ENCODE data around the gene TRAPPC12.
"Not testable (repeated sequence)": the region's sequence is repeated elsewhere in the genome, so short reads cannot be mapped to it uniquely, and the experiment has no call there.

Gene TRAPPC12

DNA sequence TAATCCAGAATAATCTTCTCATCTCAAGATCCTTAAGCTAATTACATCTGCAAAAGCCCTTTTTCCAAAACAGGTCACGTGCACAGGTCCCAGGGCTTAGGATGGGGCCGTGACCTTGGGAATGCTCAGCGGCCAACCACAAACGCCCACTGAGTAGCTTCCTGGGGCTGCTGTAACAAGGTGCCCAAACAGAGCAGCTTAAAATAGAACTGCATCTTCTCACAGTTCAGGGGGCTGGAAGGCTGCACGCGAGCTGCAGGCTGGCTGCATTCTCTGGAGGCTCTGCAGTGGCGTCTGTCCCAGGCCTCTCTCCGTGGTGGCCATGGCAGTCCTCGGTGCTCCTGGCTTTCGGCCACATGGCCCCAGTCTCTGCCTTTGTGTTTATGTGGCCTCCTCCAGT is 107.9 kb downstream of the TRAPPC12 start:
- no peak overlapping the region for H3K4me3 ChIP-seq (ENCODE audit: low read depth, low read length)
- no peaks in the 10 kb centered on the region for H3K27me3 ChIP-seq (ENCODE audit: control insufficient read depth, insufficient read depth, low read length)
- H3K4me1 ChIP-seq (ENCODE audit: control insufficient read depth, insufficient read depth, low read length) = no peaks in the 10 kb centered on the region
- no peaks in the 10 kb centered on the region; the same call in 1 of the 2 replicates for H3K36me3 ChIP-seq (ENCODE audit: control insufficient read depth, insufficient read depth, low read length)
- no peak overlapping the region for H3K27ac ChIP-seq (ENCODE audit: low read depth, low read length)
- H3K9ac ChIP-seq (ENCODE audit: low read length) = no peak overlapping the region
- peaks cover 8% of the 10 kb centered on the region for H3K9me3 ChIP-seq (ENCODE audit: control insufficient read depth, insufficient read depth, low read depth, low read length)

DNA sequence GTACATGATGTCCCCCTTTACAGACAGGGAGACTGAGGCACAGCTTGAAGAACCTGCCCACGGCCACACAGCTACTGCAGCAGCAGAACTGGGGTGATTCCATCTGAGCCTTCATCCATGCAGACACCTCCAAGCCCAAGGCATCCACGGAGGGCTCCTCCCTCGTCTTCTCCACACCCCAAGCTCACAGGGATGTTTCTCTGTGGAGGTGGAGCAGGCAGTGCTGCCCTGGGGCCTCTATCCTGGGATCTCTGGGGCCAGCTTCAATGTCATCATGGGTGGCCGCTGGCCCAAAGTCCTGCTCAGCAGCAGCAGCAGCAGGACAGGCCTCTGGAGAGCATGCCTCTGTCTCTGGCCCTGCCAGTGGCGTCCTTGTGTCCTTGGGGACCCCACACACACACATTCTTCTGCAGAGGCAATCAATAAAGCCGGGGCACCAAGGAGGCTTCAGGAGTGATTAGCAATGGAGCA is 108.6 kb downstream of the TRAPPC12 start:
- Histone ChIP-seq H3K27me3 (ENCODE audit: control insufficient read depth, insufficient read depth, low read length) (no peaks in the 10 kb centered on the region), H3K4me3 (ENCODE audit: low read depth, low read length) (no peak overlapping the region), H3K9me3 (ENCODE audit: control insufficient read depth, insufficient read depth, low read depth, low read length) (peaks cover 8% of the 10 kb centered on the region), H3K9ac (ENCODE audit: low read length) (no peak overlapping the region), H3K36me3 (ENCODE audit: control insufficient read depth, insufficient read depth, low read length) (no peaks in the 10 kb centered on the region; the same call in 1 of the 2 replicates), H3K27ac (ENCODE audit: low read depth, low read length) (no peak overlapping the region), H3K4me1 (ENCODE audit: control insufficient read depth, insufficient read depth, low read length) (peaks cover 2% of the 10 kb centered on the region; the same call in 1 of the 2 replicates)

DNA sequence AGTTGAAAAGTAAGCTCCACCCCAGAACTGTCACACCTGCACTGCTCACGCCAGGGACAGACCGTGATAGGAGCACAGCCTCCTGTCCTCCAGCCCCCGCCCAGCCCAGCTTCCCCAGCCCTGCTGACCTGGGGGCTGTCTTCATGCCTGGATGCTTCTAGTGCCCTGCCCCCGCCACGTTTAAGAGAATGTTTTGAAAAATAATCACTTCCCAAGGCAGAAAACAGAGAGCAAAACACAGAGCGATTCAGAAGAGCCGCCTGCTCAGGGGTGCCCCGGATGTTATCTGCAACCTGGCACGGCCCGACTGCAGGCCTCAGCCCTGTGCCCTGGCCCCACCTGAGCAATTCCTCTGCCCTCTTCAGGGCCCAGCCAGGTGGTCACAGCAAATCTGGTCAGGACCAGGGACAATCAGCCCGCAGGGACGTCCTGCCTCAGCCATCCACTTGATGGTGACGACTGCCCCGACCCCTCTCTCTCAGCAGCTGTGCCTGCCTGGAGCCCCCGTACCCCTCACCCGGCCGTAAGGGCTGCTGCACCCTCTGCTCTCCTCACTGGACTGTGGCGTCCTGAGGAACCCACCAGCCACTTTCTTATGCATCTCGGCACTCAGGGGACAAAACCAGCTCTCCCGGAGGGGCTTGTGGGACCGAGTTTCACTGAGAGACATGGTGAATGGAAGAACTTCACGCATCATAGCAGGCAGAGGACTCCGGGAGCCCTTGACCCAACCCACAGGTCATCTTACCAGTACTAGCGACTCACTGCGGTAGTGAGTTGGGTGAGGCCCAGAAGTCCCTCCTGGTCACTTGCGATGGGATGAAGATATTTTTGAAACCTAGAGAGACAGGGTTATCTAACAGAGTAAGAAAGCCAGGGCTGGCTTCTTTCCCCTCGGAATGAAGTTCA is 109.6 kb downstream of the TRAPPC12 start:
- no peaks in the 10 kb centered on the region for H3K27me3 ChIP-seq (ENCODE audit: control insufficient read depth, insufficient read depth, low read length)
- H3K4me1 ChIP-seq (ENCODE audit: control insufficient read depth, insufficient read depth, low read length) = peaks cover 8% of the 10 kb centered on the region; the same call in 1 of the 2 replicates
- H3K27ac ChIP-seq (ENCODE audit: low read depth, low read length) = no peak overlapping the region
- H3K36me3 ChIP-seq (ENCODE audit: control insufficient read depth, insufficient read depth, low read length) = no peaks in the 10 kb centered on the region; the same call in 1 of the 2 replicates
- H3K4me3 ChIP-seq (ENCODE audit: low read depth, low read length) = no peak overlapping the region
- H3K9ac ChIP-seq (ENCODE audit: low read length) = no peak overlapping the region
- H3K9me3 ChIP-seq (ENCODE audit: control insufficient read depth, insufficient read depth, low read depth, low read length) = peaks cover 8% of the 10 kb centered on the region

DNA sequence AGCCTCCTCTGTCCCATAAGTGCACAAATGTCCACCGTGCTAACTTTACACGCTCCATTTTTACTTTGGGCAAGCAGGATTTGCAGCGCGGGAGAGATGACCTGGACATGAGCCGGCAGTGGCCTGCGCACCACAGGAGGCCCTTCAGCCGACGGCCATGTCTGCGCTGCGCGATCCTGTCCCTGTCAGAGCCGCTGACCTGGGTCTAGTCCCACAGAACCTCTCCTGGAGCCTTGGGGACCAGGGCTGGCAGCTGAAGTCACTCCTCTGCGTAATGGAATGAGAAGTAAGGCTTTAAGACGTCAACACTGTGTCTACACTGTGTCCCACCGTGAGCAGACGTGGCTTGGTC is 110.2 kb downstream of the TRAPPC12 start:
- Histone ChIP-seq H3K9ac (ENCODE audit: low read length) (no peak overlapping the region), H3K4me1 (ENCODE audit: control insufficient read depth, insufficient read depth, low read length) (peaks cover 8% of the 10 kb centered on the region; the same call in 1 of the 2 replicates), H3K27ac (ENCODE audit: low read depth, low read length) (no peak overlapping the region), H3K4me3 (ENCODE audit: low read depth, low read length) (no peak overlapping the region), H3K9me3 (ENCODE audit: control insufficient read depth, insufficient read depth, low read depth, low read length) (peaks cover 8% of the 10 kb centered on the region), H3K27me3 (ENCODE audit: control insufficient read depth, insufficient read depth, low read length) (no peaks in the 10 kb centered on the region), H3K36me3 (ENCODE audit: control insufficient read depth, insufficient read depth, low read length) (no peaks in the 10 kb centered on the region; the same call in 1 of the 2 replicates)

DNA sequence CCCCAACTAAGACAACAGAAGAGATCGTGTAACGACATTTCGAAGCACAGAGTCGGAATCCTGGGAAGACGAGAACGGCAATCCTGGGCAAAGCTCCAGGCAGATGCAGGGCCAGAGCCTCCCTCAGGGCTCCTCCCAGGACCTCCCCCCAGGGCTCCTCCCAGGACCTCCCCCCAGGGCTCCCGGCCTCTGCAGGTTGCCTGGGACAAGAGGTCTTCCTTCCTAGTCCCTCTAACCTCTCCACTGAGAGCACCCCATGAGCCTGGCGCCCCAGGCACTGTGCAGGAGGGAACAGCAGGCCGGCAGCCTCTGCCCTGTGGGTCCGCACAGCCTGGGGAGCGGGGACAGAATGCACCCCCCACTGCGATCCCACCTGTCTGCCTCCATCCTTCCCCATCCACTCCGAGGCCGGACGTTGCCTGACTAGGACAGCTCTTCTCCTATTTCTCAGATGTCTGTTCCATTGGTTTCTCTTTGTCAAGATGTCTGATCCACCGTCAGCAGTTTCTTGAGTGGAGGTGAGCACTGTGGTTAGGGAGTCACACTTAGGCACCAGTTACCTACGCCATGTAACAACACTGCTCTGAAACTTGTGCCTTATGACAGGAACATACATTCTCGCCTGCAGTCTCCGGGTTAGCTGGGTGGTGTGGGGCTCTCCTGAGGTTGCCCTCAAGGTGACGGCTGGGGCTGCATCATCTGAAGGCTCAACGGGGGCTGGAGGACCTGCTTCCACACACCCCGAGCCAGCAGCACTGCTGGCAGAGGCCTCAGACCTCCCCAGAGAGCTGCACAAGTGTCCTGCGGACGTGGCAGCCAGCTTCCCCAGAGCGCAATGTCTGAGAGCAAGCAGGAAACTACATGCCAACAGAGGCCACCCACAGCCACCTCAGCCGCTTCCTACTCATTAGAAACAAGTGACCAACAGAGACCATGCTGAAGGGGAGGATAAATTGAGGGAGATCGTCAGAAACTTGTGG is 111.0 kb downstream of the TRAPPC12 start:
- Histone ChIP-seq H3K9ac (ENCODE audit: low read length) (no peak overlapping the region), H3K9me3 (ENCODE audit: control insufficient read depth, insufficient read depth, low read depth, low read length) (peaks cover 8% of the 10 kb centered on the region), H3K4me3 (ENCODE audit: low read depth, low read length) (no peak overlapping the region), H3K27me3 (ENCODE audit: control insufficient read depth, insufficient read depth, low read length) (no peaks in the 10 kb centered on the region), H3K4me1 (ENCODE audit: control insufficient read depth, insufficient read depth, low read length) (peaks cover 8% of the 10 kb centered on the region; the same call in 1 of the 2 replicates), H3K36me3 (ENCODE audit: control insufficient read depth, insufficient read depth, low read length) (no peaks in the 10 kb centered on the region; the same call in 1 of the 2 replicates), H3K27ac (ENCODE audit: low read depth, low read length) (no peak overlapping the region)

DNA sequence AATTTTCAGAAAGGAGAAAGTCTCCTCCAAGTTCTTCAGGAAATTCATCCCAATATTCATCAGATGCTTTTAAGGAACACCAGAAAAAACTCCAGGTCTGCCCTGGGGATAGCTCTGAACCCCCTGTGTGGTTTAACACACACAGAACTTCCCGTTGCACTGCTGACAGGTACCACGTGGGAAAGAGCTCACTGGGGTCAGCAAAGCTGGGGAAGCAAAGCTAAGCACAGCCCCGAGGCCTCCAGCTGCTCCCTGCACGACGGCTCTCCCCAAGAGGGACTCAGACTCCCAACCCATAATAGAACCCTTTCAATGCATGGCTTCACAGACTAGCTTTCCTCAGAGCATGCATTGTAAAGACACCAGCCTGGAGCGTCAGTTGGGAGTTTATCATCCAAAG is 111.8 kb downstream of the TRAPPC12 start:
- H3K9me3 ChIP-seq (ENCODE audit: control insufficient read depth, insufficient read depth, low read depth, low read length) = peaks cover 8% of the 10 kb centered on the region
- no peaks in the 10 kb centered on the region for H3K27me3 ChIP-seq (ENCODE audit: control insufficient read depth, insufficient read depth, low read length)
- no peak overlapping the region for H3K4me3 ChIP-seq (ENCODE audit: low read depth, low read length)
- no peak overlapping the region for H3K27ac ChIP-seq (ENCODE audit: low read depth, low read length)
- no peak overlapping the region for H3K9ac ChIP-seq (ENCODE audit: low read length)
- no peaks in the 10 kb centered on the region for H3K36me3 ChIP-seq (ENCODE audit: control insufficient read depth, insufficient read depth, low read length)
- H3K4me1 ChIP-seq (ENCODE audit: control insufficient read depth, insufficient read depth, low read length) = peaks cover 8% of the 10 kb centered on the region; the same call in 1 of the 2 replicates

DNA sequence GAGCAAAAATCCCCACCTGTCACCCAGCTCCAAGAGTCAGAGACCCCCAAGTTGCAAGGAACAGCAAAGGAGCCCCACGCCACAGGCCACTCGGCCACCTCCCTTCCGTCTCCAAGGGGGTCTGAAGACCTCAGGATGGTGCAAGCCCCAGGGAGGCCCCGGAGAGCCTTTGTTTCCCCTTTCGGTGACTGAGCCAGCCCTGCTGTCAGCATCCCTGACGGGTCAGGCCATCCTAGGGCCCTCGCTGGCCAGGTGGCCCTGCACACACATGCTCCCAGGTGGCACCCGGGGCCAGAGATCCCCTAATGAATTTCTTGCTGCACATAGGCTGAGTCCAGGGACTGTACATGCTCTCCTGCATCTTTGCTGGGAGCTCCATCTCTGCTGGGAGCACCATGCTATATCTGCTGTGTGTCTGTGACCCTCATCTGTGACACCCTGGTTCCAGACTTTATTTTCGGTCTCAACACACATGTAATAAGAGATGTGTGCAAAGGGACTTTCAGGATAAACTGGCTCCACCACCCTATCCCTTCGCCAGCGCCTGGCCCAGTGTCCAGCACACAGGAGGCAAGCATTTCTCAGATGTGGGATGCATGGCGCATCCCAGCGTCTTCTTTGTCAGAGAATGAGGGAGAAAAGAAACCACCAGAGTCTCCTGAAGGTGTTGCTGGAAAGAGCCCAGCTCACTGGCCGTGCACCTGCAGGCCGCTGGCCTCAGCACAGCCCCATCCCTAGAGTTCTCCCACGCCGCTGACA is 112.4 kb downstream of the TRAPPC12 start:
- Histone ChIP-seq H3K4me1 (ENCODE audit: control insufficient read depth, insufficient read depth, low read length) (peaks cover 8% of the 10 kb centered on the region; the same call in 1 of the 2 replicates), H3K36me3 (ENCODE audit: control insufficient read depth, insufficient read depth, low read length) (no peaks in the 10 kb centered on the region), H3K4me3 (ENCODE audit: low read depth, low read length) (no peak overlapping the region), H3K27ac (ENCODE audit: low read depth, low read length) (no peak overlapping the region), H3K9me3 (ENCODE audit: control insufficient read depth, insufficient read depth, low read depth, low read length) (peaks cover 6% of the 10 kb centered on the region), H3K27me3 (ENCODE audit: control insufficient read depth, insufficient read depth, low read length) (no peaks in the 10 kb centered on the region), H3K9ac (ENCODE audit: low read length) (no peak overlapping the region)

DNA sequence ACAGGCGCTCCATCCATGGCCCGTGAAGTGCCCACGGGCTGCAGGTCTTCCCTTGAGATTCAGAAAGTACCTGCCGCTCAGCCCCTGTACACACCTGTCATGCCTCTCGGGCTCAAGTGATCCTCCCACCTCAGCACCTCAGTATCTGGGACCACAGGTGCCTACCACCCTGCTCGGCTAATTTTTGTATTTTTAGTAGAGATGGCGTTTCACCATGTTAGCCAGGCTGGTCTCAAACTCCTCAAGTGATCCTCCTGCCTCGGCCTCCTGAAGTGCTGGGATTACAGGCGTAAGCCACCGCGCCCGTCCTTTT is 112.9 kb downstream of the TRAPPC12 start:
- not testable (repeated sequence) for H3K36me3 ChIP-seq (ENCODE audit: control insufficient read depth, insufficient read depth, low read length); H3K9me3 ChIP-seq (ENCODE audit: control insufficient read depth, insufficient read depth, low read depth, low read length); H3K27ac ChIP-seq (ENCODE audit: low read depth, low read length); H3K4me3 ChIP-seq (ENCODE audit: low read depth, low read length); H3K4me1 ChIP-seq (ENCODE audit: control insufficient read depth, insufficient read depth, low read length); H3K9ac ChIP-seq (ENCODE audit: low read length); H3K27me3 ChIP-seq (ENCODE audit: control insufficient read depth, insufficient read depth, low read length)

DNA sequence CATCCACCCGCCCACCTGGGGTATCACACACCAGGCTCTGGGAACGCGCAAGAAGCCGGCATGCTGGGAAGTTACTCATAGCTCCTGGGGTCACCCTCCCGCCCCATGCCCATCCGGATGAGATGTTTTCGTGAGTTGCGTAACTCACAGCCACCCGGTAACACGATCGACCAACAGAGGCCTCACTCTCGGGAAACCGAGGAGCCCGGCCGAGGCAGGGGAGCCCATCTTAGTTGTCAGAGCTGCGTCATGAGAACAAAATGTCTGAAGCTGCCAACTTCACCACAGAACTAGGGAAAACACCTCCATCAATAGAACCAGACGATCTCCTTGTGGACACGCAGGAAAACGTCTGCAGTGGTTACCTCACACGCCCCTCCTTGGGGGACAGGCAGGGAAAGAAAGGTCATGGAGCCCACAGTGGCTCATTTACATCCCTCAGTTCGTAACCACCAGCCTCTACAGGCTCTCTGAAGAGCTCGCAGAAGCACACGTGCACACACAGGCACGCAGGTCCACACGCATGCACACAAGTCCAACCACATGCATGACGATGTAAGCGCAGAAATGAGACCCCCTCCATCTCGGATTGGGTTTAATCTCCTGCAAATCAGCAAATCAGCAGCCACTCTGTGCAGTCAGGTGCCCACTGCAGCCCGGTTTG is 113.6 kb downstream of the TRAPPC12 start:
- no peak overlapping the region for H3K9ac ChIP-seq (ENCODE audit: low read length)
- H3K36me3 ChIP-seq (ENCODE audit: control insufficient read depth, insufficient read depth, low read length) = no peaks in the 10 kb centered on the region
- H3K4me3 ChIP-seq (ENCODE audit: low read depth, low read length) = no peak overlapping the region
- H3K9me3 ChIP-seq (ENCODE audit: control insufficient read depth, insufficient read depth, low read depth, low read length) = no peaks in the 10 kb centered on the region
- peaks cover 8% of the 10 kb centered on the region; the same call in 1 of the 2 replicates for H3K4me1 ChIP-seq (ENCODE audit: control insufficient read depth, insufficient read depth, low read length)
- H3K27ac ChIP-seq (ENCODE audit: low read depth, low read length) = no peak overlapping the region
- no peaks in the 10 kb centered on the region for H3K27me3 ChIP-seq (ENCODE audit: control insufficient read depth, insufficient read depth, low read length)

DNA sequence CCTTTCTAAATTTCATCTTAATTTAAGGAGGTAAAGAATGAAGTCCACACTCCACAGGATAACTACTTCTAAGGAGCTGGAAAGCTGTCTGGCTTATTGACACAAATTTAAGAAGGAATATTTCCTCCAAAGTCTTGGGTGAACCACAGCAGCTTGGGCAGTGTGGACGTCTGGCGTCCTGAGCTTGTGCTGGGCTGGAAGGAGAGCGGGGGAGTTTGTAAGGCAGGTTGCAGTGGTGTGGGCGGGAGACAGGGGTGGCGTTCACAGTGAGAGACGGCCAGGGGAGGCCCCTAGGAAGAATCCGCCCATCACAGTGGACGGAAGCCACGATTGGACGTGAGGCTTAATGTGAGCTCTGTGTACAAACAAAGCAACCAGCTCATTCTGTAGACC is 114.1 kb downstream of the TRAPPC12 start:
- peaks cover 8% of the 10 kb centered on the region; the same call in 1 of the 2 replicates for H3K4me1 ChIP-seq (ENCODE audit: control insufficient read depth, insufficient read depth, low read length)
- no peak overlapping the region for H3K4me3 ChIP-seq (ENCODE audit: low read depth, low read length)
- H3K9ac ChIP-seq (ENCODE audit: low read length) = no peak overlapping the region
- no peak overlapping the region for H3K27ac ChIP-seq (ENCODE audit: low read depth, low read length)
- no peaks in the 10 kb centered on the region for H3K9me3 ChIP-seq (ENCODE audit: control insufficient read depth, insufficient read depth, low read depth, low read length)
- H3K36me3 ChIP-seq (ENCODE audit: control insufficient read depth, insufficient read depth, low read length) = no peaks in the 10 kb centered on the region; the same call in 1 of the 2 replicates
- H3K27me3 ChIP-seq (ENCODE audit: control insufficient read depth, insufficient read depth, low read length) = no peaks in the 10 kb centered on the region
